Globus pallidus (tissue), 1 donor: ENCODE results near the gene SURF4.
"Not testable (repeated sequence)": the region's sequence is repeated elsewhere in the genome, so short reads cannot be mapped to it uniquely, and the experiment has no call there.

Experiments used
- DNase-seq: peaks from one replicate; pipeline ENCODE4 v3.0.0-alpha.2; 2015; ENCODE audit warnings: low spot score

The SURF4 gene

DNA sequence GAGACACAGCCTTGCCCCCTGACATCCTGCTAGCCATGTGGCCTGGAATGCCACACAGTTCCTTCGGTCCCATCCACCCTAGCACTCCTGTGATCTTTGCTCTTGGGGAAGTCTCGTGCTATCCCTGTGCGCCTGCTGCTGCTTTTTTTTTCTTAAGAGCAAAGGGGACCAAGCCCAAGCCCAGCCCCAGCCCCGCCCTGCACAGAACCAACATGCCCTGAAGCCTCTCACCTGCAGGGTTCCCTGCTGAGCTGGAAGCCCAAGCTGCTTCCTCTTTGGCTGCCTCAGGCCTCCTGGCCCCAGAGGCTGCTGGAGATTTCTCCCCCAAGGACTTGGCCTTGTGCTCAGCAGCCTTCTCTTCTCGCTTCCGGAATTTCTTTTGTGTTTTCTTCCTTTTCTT lies 41.7 kb downstream of the SURF4 start:
- no peak for DNase-seq

DNA sequence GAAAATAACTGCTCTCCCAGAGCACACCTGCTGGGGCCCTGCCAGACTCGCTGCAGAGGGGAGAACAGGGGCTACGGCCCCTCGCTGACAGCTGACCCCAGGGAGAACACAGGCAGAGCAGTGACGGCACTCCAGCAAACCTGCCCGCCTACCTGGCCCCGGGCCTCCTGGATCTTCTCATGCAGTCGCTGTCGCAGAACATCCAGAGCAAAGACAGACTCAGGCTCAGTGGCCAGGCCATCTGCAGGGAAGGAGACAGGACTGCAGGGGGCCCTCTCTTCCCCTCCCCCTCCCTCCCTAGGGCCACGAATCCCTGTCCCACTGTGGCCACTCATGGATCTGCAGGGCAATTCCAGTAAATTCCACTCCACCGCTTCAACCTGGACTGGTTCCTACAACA lies 42.3 kb downstream of the SURF4 start:
- no peak for DNase-seq

DNA sequence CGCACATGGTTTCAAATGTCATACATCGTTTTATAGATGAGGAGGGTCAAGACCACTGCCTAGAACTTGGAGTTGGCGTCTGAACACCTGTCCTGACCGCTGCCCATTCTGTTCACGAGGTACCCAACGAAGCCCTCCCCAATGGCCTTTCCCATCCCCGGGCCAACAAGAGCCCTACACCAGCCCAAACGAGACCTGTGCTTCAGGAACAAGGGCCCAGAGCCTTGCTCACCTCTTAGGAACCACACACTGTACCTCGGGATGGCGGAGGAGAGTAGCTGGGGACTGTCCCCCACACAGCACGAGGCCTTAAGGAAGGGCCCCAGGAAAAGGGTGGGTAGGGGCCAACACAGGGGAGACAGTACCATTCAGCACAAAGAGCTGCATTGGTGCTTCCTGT lies 42.8 kb downstream of the SURF4 start:
- DNase-seq = no peak

GRCh38 chr9:133332381-133332730 lies 43.5 kb downstream of the SURF4 start:
- DNase-seq = no peak

DNA sequence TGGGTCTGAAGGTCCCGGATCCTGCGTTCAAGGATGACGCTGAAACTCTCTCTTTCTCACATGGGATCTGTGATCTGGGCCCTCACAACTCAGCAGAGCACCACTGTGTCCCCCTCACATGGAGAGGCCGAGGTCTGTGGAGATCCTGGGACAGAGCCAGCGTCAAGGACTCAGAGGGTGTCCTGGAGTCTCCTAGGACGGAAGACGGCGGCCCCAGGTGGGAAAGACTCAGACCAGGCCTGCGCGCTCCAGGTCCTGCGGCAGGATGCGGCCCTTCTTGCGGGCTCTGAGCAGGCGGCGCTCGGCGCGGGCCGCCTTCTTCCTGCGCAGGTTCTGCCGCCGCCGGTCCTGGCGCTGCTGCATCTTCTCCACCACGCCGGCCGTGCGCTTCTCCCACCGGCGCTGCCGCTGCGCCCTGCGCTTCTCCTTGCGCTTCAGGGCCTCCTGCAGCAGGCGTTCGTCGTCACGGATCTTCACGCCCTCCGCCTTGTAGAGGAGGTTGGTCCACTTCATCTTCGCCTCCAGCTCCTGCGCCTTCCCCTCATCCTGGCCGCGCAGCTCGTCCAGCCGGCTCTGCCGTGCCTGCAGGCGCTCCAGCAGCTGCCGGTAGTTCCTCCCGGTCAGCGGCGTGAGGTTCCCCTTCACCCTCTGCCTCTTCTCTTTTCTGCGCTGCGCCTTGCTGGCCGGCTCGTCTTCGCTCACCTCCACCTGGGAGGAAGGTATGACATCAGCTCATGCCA lies 44.0 kb downstream of the SURF4 start:
- DNase-seq = no peak

DNA sequence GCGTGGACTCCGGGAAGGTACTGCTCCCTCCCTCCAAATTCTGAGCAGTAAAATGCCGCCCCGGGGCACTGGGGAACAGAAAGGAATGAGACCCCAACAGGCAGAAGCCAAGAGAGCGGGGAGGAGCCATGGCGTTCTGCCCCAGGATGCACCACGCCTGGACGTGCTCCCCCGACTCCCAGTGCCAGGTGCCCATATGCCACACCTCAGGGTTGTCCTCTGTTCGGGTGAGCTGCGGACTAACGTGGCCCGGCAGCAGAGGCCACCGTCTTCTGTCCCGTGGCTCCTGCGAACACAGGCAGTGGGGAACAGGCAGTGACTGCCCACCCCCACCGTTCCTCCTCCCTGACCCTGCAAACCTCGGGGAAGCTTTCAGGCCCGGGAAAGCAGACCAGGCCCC lies 44.6 kb downstream of the SURF4 start:
- no peak for DNase-seq

- not testable (repeated sequence) for DNase-seq
Measured at GRCh38 chr9:133329306-133330156, 46.3 kb downstream of the SURF4 start.

DNA sequence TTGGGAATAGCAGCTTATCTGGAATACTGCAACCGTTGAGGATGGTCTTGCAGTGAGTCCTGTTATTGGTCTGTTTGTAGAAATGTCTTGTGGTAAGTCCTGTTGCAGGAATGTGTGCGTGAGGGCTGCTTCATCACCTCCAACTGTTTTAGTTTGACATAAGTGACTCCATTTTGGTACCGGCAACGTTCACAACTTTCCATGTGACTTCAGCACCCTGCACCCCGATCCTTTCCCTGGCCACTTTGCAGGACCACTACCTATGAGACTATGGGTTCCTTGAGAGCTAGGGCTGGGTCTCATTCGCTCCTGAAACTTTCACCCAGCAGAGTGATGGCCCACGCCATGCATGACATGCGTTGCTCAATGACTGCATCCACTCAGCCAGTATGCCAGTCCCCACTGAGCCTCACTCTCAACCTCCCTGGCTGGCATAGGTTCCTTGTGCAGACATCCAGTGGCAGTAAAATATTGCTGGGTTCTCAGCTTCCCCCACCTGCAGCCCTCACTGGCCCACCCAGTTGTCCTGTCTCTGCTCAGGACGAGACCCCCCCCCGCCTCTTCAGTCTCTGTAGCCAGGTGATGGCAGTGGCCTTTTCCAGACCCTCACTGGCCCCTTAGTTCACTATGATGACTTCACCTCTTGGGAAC lies 47.9 kb downstream of the SURF4 start:
- DNase-seq = no peak

DNA sequence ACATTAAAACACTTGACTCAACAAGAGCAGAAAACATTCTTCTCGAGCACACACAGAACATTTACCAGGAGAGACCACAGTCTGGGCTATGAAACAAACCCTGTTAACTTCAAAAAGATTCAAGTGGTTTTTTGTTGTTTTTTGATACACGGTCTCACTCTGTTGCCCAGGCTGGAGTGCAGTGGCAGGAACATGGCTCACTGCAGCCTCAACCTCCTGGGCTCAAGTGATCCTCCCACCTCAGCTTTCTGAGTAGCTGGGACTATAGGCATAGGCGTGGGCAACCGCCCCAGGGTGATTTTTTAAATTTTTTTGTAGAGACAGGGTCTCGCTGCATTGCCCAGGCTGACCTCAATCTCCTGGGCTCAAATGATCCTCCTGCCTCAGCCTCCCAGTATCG lies 48.8 kb downstream of the SURF4 start:
- DNase-seq = not testable (repeated sequence)

- DNase-seq = no peak
Measured at GRCh38 chr9:133323991-133324703, 51.7 kb downstream of the SURF4 start.

DNA sequence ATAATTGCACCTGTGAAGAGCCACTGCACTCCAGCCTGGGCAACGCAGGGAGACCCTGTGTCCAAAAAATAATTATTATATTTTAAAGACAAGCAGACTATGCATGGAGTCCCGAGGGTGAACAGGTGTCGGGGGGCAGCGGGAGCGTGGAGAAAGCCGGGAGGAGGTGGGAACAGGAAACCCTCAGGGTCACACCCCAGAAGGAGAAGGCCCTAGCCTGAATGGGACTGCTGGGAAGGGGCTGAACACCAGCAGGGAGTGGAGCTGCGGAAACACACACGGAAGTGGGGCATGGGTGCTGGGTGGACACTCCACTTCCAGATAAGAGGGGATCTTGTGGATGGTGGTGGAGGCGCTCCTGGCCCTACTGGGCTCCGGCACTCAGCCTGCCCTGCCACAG lies 52.6 kb downstream of the SURF4 start:
- DNase-seq = no peak

DNA sequence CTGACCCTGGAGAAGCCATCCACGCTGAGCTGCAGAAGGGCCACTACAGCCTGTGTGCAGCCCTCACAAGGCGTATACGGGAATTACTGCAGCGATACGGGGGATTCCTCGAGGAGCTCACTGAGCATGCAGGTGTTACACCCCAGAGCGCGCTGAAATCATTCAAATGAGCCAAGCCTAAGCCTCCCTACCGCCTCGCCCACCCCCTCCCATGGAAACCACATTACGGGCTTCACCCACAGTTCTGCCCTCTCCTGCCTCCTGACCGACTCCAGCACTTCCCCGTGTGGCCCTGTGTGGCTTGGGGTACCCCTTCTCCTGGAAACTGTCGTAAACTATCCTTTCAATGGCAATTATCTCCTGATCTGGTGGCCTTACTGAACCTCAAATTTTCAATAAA lies 53.2 kb downstream of the SURF4 start:
- no peak for DNase-seq

DNA sequence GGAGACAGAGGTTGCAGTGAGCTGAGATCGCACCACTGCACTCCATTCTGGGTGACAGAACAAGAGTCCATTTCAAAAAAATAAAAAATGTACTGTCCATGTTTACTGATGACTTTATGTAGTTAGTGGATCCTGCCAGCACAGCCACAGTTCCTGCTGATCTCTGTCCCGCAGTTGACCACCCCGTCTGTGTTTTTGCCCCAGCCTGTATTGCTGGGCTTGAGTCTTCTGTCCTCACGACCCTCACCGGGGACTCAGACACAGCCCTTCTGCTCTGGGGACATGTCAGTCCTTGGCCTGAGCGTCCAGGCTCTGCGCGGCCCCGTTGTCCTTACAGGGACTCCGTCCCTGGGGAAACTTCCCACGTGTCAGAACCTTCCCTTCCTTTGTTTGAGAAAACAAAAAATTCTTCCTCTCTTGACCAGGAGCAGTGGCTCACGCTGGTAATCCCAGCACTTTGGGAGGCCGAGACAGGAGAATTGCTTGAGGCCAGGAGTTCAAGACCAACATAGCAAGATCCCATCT lies 54.4 kb downstream of the SURF4 start:
- DNase-seq = no peak

DNA sequence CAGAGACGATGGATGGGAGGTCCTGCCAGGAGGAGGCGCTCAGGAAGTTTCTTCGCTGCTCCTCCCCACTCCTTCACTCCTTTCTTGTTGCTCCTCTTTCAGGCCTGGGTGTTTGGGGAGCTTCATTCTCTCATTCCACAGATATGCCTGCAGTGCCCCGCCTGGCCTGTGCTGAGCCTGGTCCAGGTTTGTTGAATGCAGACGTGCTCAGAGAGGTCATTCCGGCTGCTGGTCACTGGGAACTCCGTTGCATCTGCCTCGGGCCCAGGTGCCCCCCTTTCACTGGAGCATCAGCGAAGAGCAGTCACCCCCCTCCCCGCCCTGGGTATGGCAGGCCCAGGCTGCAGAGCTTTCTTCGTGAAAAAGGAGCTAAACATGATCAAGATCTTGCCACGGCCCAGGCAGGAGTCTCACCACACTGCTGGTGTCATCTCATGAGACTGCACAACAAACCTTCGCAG lies 55.4 kb downstream of the SURF4 start:
- no peak for DNase-seq

DNA sequence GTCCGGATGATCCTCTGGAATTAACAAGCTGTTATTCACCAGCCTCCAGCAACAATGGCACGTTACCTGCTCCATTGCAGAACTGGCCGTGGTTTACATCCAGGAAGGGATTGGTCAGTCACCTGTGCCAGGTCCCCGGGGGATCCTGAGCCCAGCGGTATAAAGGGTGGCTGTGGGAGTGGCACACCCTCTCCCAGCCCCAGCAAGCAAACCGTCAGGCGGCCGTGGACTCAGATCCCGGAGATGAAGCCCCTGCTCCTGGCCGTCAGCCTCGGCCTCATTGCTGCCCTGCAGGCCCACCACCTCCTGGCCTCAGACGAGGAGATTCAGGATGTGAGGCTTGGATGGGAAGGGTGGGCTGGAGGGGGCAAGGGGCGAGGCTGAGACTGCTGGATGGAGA lies 58.3 kb downstream of the SURF4 start:
- DNase-seq = not testable (repeated sequence)

- no peak for DNase-seq
Measured at GRCh38 chr9:133315997-133316396, 59.9 kb downstream of the SURF4 start.
